ENCODE results near the gene SLC7A8.

The SLC7A8 gene

GRCh38 chr14:23101213-23101970 lies 82.1 kb downstream of the SLC7A8 start:
- Histone ChIP-seq H3K4me2 (ENCODE audit: insufficient read depth, low read length, poor library complexity, severe bottlenecking) (no peak overlapping the region), H2BK120ac (ENCODE audit: low read depth, low read length) (no peak overlapping the region), H3K9ac (ENCODE audit: low read depth, low read length, poor library complexity) (no peak overlapping the region), H3K23ac (ENCODE audit: low read depth, low read length, poor library complexity) (no peak overlapping the region), H3K27me3 (ENCODE audit: control insufficient read depth in 3 of 3, insufficient read depth in 3 of 3, low read depth in 1 of 3, low read length in 3 of 3) (no peaks in the 10 kb centered on the region), H3K79me1 (ENCODE audit: low read depth, low read length) (peaks cover 4% of the 10 kb centered on the region), H2BK12ac (ENCODE audit: low read length) (no peak overlapping the region), H2AFZ (ENCODE audit: low read length) (no peak overlapping the region), H4K8ac (ENCODE audit: low read depth, low read length) (no peak overlapping the region), H3K14ac (ENCODE audit: low read length) (no peak overlapping the region), H3K4me3 (ENCODE audit: low read length in 2 of 2) (no peak overlapping the region), H3K18ac (ENCODE audit: low read length) (no peak overlapping the region), H3K36me3 (replicated peaks in 1 of 2; ENCODE audit: control insufficient read depth in 2 of 2, insufficient read depth in 2 of 2, low read length in 2 of 2) (peaks cover 11 to 32% of the 10 kb centered on the region in 2 donors), H3K9me3 (replicated peaks in 1 of 2; ENCODE audit: control insufficient read depth in 2 of 2, insufficient read depth in 1 of 2, low read depth in 1 of 2, low read length in 2 of 2) (no peaks in the 10 kb centered on the region), H2AK5ac (ENCODE audit: low read depth, low read length) (no peak overlapping the region), H3K4me1 (ENCODE audit: control insufficient read depth in 2 of 2, insufficient read depth in 1 of 2, low read depth in 1 of 2, low read length in 2 of 2) (no peaks in the 10 kb centered on the region), H3K27ac (replicated peaks; ENCODE audit: low read length) (no peak overlapping the region), H3K4ac (ENCODE audit: low read length) (no peak overlapping the region), H2BK5ac (ENCODE audit: low read length) (no peak overlapping the region), H2BK15ac (ENCODE audit: low read length) (no peak overlapping the region), H4K91ac (ENCODE audit: low read depth, low read length, poor library complexity) (no peak overlapping the region)
- DNase-seq (ENCODE audit: low spot score) = no peak
- WGBS, 2 donors (ENCODE audit: extremely low coverage in 2 of 2, insufficient read length in 2 of 2, insufficient replicate concordance in 1 of 2) = no CpG with 5 or more reads among the region's 6 CpGs

- Histone ChIP-seq H3K79me1 (ENCODE audit: low read depth, low read length) (peaks cover 4% of the 10 kb centered on the region), H3K4me1 (ENCODE audit: control insufficient read depth in 2 of 2, insufficient read depth in 1 of 2, low read depth in 1 of 2, low read length in 2 of 2) (no peaks in the 10 kb centered on the region), H2AK5ac (ENCODE audit: low read depth, low read length) (no peak overlapping the region), H3K4me3 (ENCODE audit: low read length in 2 of 2) (no peak overlapping the region), H3K27me3 (ENCODE audit: control insufficient read depth in 3 of 3, insufficient read depth in 3 of 3, low read depth in 1 of 3, low read length in 3 of 3) (no peaks in the 10 kb centered on the region), H2BK120ac (ENCODE audit: low read depth, low read length) (no peak overlapping the region), H3K18ac (ENCODE audit: low read length) (no peak overlapping the region), H3K4ac (ENCODE audit: low read length) (no peak overlapping the region), H2AFZ (ENCODE audit: low read length) (no peak overlapping the region), H3K27ac (replicated peaks; ENCODE audit: low read length) (no peak overlapping the region), H3K36me3 (replicated peaks in 1 of 2; ENCODE audit: control insufficient read depth in 2 of 2, insufficient read depth in 2 of 2, low read length in 2 of 2) (peaks cover 11 to 32% of the 10 kb centered on the region in 2 donors), H3K9me3 (replicated peaks in 1 of 2; ENCODE audit: control insufficient read depth in 2 of 2, insufficient read depth in 1 of 2, low read depth in 1 of 2, low read length in 2 of 2) (no peaks in the 10 kb centered on the region), H3K9ac (ENCODE audit: low read depth, low read length, poor library complexity) (no peak overlapping the region), H3K14ac (ENCODE audit: low read length) (no peak overlapping the region), H4K8ac (ENCODE audit: low read depth, low read length) (no peak overlapping the region), H2BK15ac (ENCODE audit: low read length) (no peak overlapping the region), H3K23ac (ENCODE audit: low read depth, low read length, poor library complexity) (no peak overlapping the region), H2BK5ac (ENCODE audit: low read length) (no peak overlapping the region), H3K4me2 (ENCODE audit: insufficient read depth, low read length, poor library complexity, severe bottlenecking) (no peak overlapping the region), H4K91ac (ENCODE audit: low read depth, low read length, poor library complexity) (no peak overlapping the region), H2BK12ac (ENCODE audit: low read length) (no peak overlapping the region)
- no peak for DNase-seq (ENCODE audit: low spot score)
- WGBS, 2 donors (ENCODE audit: extremely low coverage in 2 of 2, insufficient read length in 2 of 2, insufficient replicate concordance in 1 of 2) = no CpG with 5 or more reads among the region's 10 CpGs
Measured at GRCh38 chr14:23099212-23099861, 84.1 kb downstream of the SLC7A8 start.

- Histone ChIP-seq H3K4me2 (ENCODE audit: insufficient read depth, low read length, poor library complexity, severe bottlenecking) (no peak overlapping the region), H2AK5ac (ENCODE audit: low read depth, low read length) (no peak overlapping the region), H3K9ac (ENCODE audit: low read depth, low read length, poor library complexity) (no peak overlapping the region), H2AFZ (ENCODE audit: low read length) (no peak overlapping the region), H2BK5ac (ENCODE audit: low read length) (no peak overlapping the region), H3K36me3 (replicated peaks in 1 of 2; ENCODE audit: control insufficient read depth in 2 of 2, insufficient read depth in 2 of 2, low read length in 2 of 2) (peaks cover 12 to 41% of the 10 kb centered on the region in 2 donors), H4K8ac (ENCODE audit: low read depth, low read length) (no peak overlapping the region), H2BK15ac (ENCODE audit: low read length) (no peak overlapping the region), H3K27me3 (ENCODE audit: control insufficient read depth in 3 of 3, insufficient read depth in 3 of 3, low read depth in 1 of 3, low read length in 3 of 3) (no peaks in the 10 kb centered on the region), H2BK120ac (ENCODE audit: low read depth, low read length) (no peak overlapping the region), H2BK12ac (ENCODE audit: low read length) (no peak overlapping the region), H3K18ac (ENCODE audit: low read length) (no peak overlapping the region), H4K91ac (ENCODE audit: low read depth, low read length, poor library complexity) (no peak overlapping the region), H3K27ac (replicated peaks; ENCODE audit: low read length) (no peak overlapping the region), H3K4me3 (ENCODE audit: low read length in 2 of 2) (no peak overlapping the region), H3K79me1 (ENCODE audit: low read depth, low read length) (peaks cover 4% of the 10 kb centered on the region), H3K23ac (ENCODE audit: low read depth, low read length, poor library complexity) (no peak overlapping the region), H3K4me1 (ENCODE audit: control insufficient read depth in 2 of 2, insufficient read depth in 1 of 2, low read depth in 1 of 2, low read length in 2 of 2) (peaks cover 2 to 3% of the 10 kb centered on the region in 2 donors), H3K9me3 (replicated peaks in 1 of 2; ENCODE audit: control insufficient read depth in 2 of 2, insufficient read depth in 1 of 2, low read depth in 1 of 2, low read length in 2 of 2) (no peaks in the 10 kb centered on the region), H3K14ac (ENCODE audit: low read length) (no peak overlapping the region), H3K4ac (ENCODE audit: low read length) (no peak overlapping the region)
- no peak for DNase-seq (ENCODE audit: low spot score)
- WGBS, 2 donors (ENCODE audit: extremely low coverage in 2 of 2, insufficient read length in 2 of 2, insufficient replicate concordance in 1 of 2) = no CpG with 5 or more reads among the region's 7 CpGs
Measured at GRCh38 chr14:23097786-23098185, 85.7 kb downstream of the SLC7A8 start.

Measured in neuronal stem cell (in vitro differentiated cells).